Measurements from ENCODE around the gene TMEM81.

DNA sequence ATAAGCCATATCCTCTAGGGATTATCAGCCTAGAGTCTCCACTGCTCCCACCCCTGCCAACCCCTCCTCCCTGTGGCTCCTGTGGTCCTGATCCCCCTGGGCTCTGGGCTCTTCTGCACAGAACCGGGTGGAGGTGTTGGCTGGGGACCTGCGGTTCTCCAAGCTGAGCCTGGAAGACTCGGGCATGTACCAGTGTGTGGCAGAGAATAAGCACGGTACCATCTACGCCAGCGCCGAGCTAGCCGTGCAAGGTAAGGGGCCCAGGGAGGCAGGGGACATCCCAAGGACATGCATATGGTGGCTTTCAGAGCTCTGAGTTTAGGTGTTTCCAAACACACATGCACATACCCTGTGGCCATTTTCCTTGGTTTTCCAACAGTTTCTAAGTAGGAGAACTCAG, 21.9 kb downstream of the TMEM81 start:
- TF ChIP-seq NANOG (IDR thresholded peaks at IDR 0.05; ENCODE audit: insufficient read depth, low read depth, low read length, poor library complexity, severe bottlenecking) (no peak), YY1 (IDR thresholded peaks at IDR 0.05; ENCODE audit: low read depth, low read length) (no peak)
